PC-9 (cell line): ENCODE data around the gene HOOK1. TPM values are rescaled to one million over a fixed set of nuclear protein-coding genes. Genes with fewer than 3 reads are reported as not detected.

ENCODE experiments used
- BruUV-seq: library from RNA; stranded (reverse); fragments of 400-500 nt; replicated peaks from 2 replicates; lab custom pipeline; 2021; lab: Mats Ljungman, UMichigan
- CTCF ChIA-PET: fragments of 300-600 bp; sonication (Branson Sonifier 250); formaldehyde crosslinking; loops from one replicate; lab custom pipeline; 2022; ENCODE audit warnings: antibody characterized with exemption; lab: Charles Lee
- POLR2A ChIA-PET: fragments of 300-600 bp; sonication (Branson Sonifier 250); formaldehyde crosslinking; loops from one replicate; lab custom pipeline; 2022; ENCODE audit warnings: antibody characterized with exemption; ENCODE audit not compliant: unreplicated experiment; lab: Charles Lee
- DNase-seq, 2 experiments: peaks; one replicate each; pipeline versions ENCODE4 v3.0.0 to v3.0.0-alpha.2; 2015 to 2022; ENCODE audit warnings: mixed read lengths in 1 of 2
- H2AFZ ChIP-seq: fragments of 200-600 bp; sonication (generic); 2 replicates; pipeline ENCODE4 v1.8.1; 2017; ENCODE audit warnings: antibody characterized with exemption
- H3F3A ChIP-seq: fragments of 200-600 bp; sonication (generic); 2 replicates; pipeline ENCODE4 v1.8.1; 2017; ENCODE audit warnings: antibody characterized with exemption, mild to moderate bottlenecking, low read depth; ENCODE audit not compliant: insufficient read depth
- H3K27ac ChIP-seq: fragments of 200-600 bp; sonication (generic); 2 replicates; pipeline ENCODE4 v1.6.1; 2016; ENCODE audit warnings: mixed run types
- H3K27me3 ChIP-seq: fragments of 200-600 bp; sonication (generic); 2 replicates; pipeline ENCODE4 v1.6.1; 2016; ENCODE audit warnings: low read depth, mixed run types; ENCODE audit not compliant: insufficient read depth
- H3K36me3 ChIP-seq: fragments of 200-600 bp; sonication (generic); 2 replicates; pipeline ENCODE4 v1.6.1; 2016; ENCODE audit warnings: low read depth, mixed run types
- H3K4me1 ChIP-seq: fragments of 200-600 bp; sonication (generic); replicated peaks from 2 replicates; pipeline ENCODE4 v1.6.1; 2016; ENCODE audit warnings: mixed run types; ENCODE audit not compliant: insufficient read depth
- H3K4me2 ChIP-seq: fragments of 200-600 bp; sonication (generic); 2 replicates; pipeline ENCODE4 v1.6.1; 2017; ENCODE audit warnings: mixed run types
- H3K4me3 ChIP-seq: fragments of 200-600 bp; sonication (generic); 2 replicates; pipeline ENCODE4 v1.6.1; 2016; ENCODE audit warnings: mixed run types
- H3K79me2 ChIP-seq: fragments of 200-600 bp; sonication (generic); 2 replicates; pipeline ENCODE4 v1.6.1; 2017; ENCODE audit warnings: low read depth, mixed run types
- H3K9me2 ChIP-seq: fragments of 200-600 bp; sonication (generic); 2 replicates; pipeline ENCODE4 v1.8.1; 2017; ENCODE audit warnings: mild to moderate bottlenecking; ENCODE audit not compliant: insufficient read depth
- H3K9me3 ChIP-seq: fragments of 200-600 bp; sonication (generic); 2 replicates; pipeline ENCODE4 v1.8.1; 2016; ENCODE audit warnings: low read depth; ENCODE audit not compliant: insufficient read depth
- H4K20me1 ChIP-seq: fragments of 200-600 bp; sonication (generic); 2 replicates; pipeline ENCODE4 v1.8.1; 2017; ENCODE audit not compliant: insufficient read depth
- CTCF ChIP-seq: fragments of 200-600 bp; sonication (generic); conservative IDR thresholded peaks from 2 replicates; pipeline ENCODE4 v1.6.1; 2017; ENCODE audit warnings: mixed run types, antibody characterized with exemption, mild to moderate bottlenecking, moderate library complexity
- EZH2 ChIP-seq: fragments of 200-600 bp; sonication (generic); IDR thresholded peaks from 2 replicates; pipeline ENCODE4 v1.8.0; 2017; ENCODE audit warnings: antibody characterized with exemption, low read depth
- intact Hi-C: fragments of 100-400 bp; cut with micrococcal nuclease; formaldehyde crosslinking; loops from one replicate; pipeline ENCODE4 v1.10.0; 2022; ENCODE audit not compliant: unreplicated experiment
- total RNA-seq: library from RNA; stranded (reverse); gene quantifications from 2 replicates; pipeline ENCODE4 v1.2.3, GENCODE V29; 2021

HOOK1 gene
- total RNA-seq, 1 experiment from 2014 or later: 23.7 TPM

GRCh38 chr1:59814180-59814900 is 409 bp upstream of the HOOK1 start:
- ChIA-PET CTCF (no interaction called here), POLR2A (interaction anchor here (0.6 kb wide), 1 partner anchor 669 kb away, joined by 4 read pairs; no protein-coding TSS in a partner anchor)

GRCh38 chr1:59815892-59816291 is 1.1 kb downstream of the HOOK1 start:
- H3F3A ChIP-seq: no peaks in the 10 kb centered on the region
- TF ChIP-seq CTCF: no peak
- TF ChIP-seq EZH2: no peak
- ChIA-PET CTCF (no interaction called here), POLR2A (interaction anchor here (0.5 kb wide), 1 partner anchor 1119 kb away, joined by 3 read pairs; no protein-coding TSS in a partner anchor)
- no peaks in the 10 kb centered on the region for H3K36me3 ChIP-seq
- no peaks in the 10 kb centered on the region for H4K20me1 ChIP-seq
- peak overlapping the region; percentile 100 for H2AFZ ChIP-seq
- no peak for DNase-seq
- H3K27ac ChIP-seq: 0 out of 2 replicates have a peak overlapping the region, but pooled peaks have one; percentile 1
- H3K79me2 ChIP-seq: peaks cover 56% of the 10 kb centered on the region
- peaks cover 13% of the 10 kb centered on the region for H3K4me1 ChIP-seq
- H3K27me3 ChIP-seq: no peaks in the 10 kb centered on the region
- no peaks in the 10 kb centered on the region for H3K9me3 ChIP-seq
- peak overlapping the region; percentile 94 for H3K4me3 ChIP-seq
- BruUV-seq: TSS peak; percentile 32
- intact Hi-C loops: no loop called here
- no peaks in the 10 kb centered on the region for H3K9me2 ChIP-seq
- peak overlapping the region; percentile 89 for H3K4me2 ChIP-seq

More at GRCh38 chr1:59814180-59814900, 409 bp upstream of the HOOK1 start:
- Histone ChIP-seq H3K9me2 (no peaks in the 10 kb centered on the region), H3K36me3 (no peaks in the 10 kb centered on the region), H2AFZ (peak overlapping the region; percentile 100), H3K4me3 (peak overlapping the region; percentile 94), H3K79me2 (peaks cover 43% of the 10 kb centered on the region), H3K27ac (0 out of 2 replicates have a peak overlapping the region, but pooled peaks have one; percentile 13), H3K4me2 (peak overlapping the region; percentile 75), H3F3A (no peaks in the 10 kb centered on the region), H3K9me3 (no peaks in the 10 kb centered on the region), H3K4me1 (peaks cover 13% of the 10 kb centered on the region), H3K27me3 (no peaks in the 10 kb centered on the region), H4K20me1 (no peaks in the 10 kb centered on the region)
- peak; percentile 92 to 96 for DNase-seq
- BruUV-seq: no TSS peak
- TF ChIP-seq EZH2 (no peak), CTCF (no peak)
- intact Hi-C loops: no loop called here

GRCh38 chr1:59816318-59816878 is 1.6 kb downstream of the HOOK1 start:
- CTCF ChIA-PET: interaction anchor here (0.7 kb wide), 1 partner anchor 1096 kb away, joined by 4 read pairs; no protein-coding TSS in a partner anchor
- Histone ChIP-seq H3K36me3 (no peaks in the 10 kb centered on the region), H3F3A (no peaks in the 10 kb centered on the region), H3K4me3 (peak overlapping the region; percentile 94), H3K79me2 (peaks cover 56% of the 10 kb centered on the region), H3K9me3 (no peaks in the 10 kb centered on the region), H3K9me2 (no peaks in the 10 kb centered on the region), H3K4me2 (peak overlapping the region; percentile 89), H4K20me1 (no peaks in the 10 kb centered on the region), H2AFZ (no peak overlapping the region; the same call in 1 of the 2 replicates), H3K4me1 (peaks cover 13% of the 10 kb centered on the region), H3K27me3 (no peaks in the 10 kb centered on the region), H3K27ac (no peak overlapping the region)
- no peak for DNase-seq
- intact Hi-C loops: no loop called here
- TF ChIP-seq CTCF (no peak), EZH2 (no peak)
- no TSS peak for BruUV-seq
- POLR2A ChIA-PET: interaction anchor here (0.5 to 0.7 kb wide), 2 partner anchors 1051 to 1119 kb away, joined by 3 to 4 read pairs; no protein-coding TSS in a partner anchor
